Embryonic facial prominence (tissue), 1 donor: ENCODE results near the gene UQCRC1.

Experiments
- DNase-seq: peaks from one replicate; pipeline ENCODE4 v3.0.0-alpha.2; 2016; ENCODE audit errors: extremely low spot score

Gene UQCRC1

GRCh38 chr3:48633743-48634142, 24.3 kb upstream of the UQCRC1 start:
- no peak for DNase-seq

DNA sequence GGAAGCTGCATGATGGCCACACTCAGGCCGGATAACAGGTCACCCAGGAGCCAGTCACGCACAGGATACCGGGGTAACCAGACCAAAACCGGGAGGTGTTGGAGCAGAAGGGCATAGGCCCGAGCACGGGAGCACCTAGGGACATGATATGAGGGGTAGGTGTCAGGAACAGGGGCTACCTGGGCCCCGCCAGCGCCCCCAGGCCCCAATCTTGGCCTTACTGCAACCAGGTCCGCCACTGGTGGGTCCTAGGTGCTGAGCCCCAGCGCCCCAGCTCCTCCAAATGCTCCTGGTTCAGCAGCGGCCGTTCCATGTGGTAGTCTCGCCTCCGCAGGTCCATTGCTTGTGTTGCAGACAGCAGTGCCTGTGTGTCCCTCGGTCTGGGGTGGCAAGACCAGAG, 23.8 kb upstream of the UQCRC1 start:
- DNase-seq, result no peak

- DNase-seq, result no peak
These were observed 22.3 kb upstream of the UQCRC1 start for GRCh38 chr3:48631516-48632448.

DNA sequence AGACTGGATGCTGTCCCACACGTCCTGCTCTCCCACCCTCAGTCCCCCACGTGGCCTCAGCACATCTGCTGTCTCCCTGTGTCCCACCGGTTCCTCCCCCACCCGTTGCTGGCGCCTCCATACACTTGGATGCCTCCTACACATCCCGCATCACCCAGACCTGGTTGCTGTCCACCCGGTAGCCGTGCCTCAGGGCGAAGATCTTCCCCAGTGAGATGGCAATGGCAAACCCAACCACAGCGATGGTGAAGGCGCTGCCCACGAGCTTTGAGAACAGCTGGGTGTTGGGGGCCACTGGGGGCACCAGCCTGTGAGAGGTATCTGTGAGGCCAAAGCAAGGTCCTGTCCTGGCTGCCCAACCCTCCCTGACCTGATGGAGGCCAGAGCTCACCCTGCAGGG, 21.4 kb upstream of the UQCRC1 start:
- no peak for DNase-seq

DNA sequence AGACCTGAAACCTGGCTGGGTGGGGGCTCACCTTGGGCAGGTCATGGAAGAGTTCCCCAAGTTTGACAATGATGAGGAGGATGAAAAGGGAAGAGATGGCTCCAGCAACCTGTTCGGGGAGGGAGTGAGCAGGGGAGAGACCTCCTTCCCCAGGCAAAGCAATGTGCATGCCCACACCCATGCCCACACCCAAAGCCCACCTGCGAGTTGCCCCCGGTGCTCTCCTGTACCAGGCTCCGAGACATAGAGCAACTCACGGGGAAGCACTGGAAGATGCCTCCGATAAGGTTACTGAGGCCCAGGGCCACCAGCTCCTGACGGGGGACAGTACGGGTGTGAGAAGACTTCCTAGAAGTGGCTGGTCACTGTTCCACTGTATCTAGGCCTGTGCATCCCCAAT, 21.0 kb upstream of the UQCRC1 start:
- no peak for DNase-seq

DNA sequence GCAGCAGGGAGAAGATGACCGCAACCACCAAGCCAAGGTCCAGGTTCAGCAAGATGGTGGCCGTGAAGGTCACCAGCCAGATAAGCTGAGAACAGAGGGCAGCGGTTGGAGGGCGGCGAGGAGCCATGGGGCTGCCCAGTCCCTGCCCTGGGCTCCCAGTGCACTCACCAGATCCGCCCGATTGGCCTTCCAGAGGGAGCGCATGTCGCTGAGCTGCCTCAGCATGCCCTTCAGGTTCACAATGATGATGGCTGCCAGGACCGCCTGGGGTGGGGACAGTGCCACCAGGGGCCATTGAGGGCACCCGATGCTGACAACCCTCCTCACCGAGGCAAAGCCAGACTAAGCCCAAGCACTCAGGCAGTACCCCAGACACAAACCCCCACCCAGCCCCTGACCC, 20.4 kb upstream of the UQCRC1 start:
- no peak for DNase-seq

DNA sequence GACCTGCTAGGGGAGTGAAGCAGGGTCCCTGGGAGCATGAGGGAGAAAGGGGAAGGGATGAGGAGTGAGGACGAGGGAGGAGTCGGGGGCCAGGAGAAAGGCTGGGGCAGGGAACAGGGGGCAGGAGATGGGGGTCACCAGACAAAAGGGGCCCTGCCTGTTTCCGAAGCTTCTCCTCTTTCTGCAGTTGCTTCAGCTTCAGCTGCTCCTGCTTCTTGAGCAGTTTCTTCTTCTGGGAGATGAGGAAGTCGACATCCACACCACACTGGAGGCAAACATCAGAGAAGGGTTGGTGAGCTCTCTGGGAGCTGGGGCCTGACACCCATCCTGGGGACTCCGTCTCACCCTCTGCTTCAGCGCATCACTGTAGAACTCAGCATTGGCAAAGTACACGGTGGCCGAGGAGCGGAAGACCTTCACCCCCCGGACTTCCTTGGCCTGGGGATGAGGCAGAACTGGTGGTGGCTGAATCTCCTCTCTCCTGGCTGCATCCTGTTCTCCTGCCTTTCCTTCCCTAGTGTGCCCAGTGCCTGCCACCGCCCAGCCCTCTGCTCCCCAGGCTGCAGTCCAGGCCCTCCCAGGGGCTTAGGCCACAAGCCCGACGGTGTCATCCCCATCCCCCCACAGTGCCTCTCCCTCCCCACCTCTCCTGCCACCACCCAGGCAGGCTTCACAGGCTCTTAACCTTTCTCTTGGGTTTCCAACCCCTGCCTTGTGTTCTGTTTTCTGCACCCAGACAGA, 19.0 kb upstream of the UQCRC1 start:
- no peak for DNase-seq

GRCh38 chr3:48625600-48625999, 16.2 kb upstream of the UQCRC1 start:
- DNase-seq, result no peak

GRCh38 chr3:48624767-48625166, 15.3 kb upstream of the UQCRC1 start:
- DNase-seq, result no peak

DNA sequence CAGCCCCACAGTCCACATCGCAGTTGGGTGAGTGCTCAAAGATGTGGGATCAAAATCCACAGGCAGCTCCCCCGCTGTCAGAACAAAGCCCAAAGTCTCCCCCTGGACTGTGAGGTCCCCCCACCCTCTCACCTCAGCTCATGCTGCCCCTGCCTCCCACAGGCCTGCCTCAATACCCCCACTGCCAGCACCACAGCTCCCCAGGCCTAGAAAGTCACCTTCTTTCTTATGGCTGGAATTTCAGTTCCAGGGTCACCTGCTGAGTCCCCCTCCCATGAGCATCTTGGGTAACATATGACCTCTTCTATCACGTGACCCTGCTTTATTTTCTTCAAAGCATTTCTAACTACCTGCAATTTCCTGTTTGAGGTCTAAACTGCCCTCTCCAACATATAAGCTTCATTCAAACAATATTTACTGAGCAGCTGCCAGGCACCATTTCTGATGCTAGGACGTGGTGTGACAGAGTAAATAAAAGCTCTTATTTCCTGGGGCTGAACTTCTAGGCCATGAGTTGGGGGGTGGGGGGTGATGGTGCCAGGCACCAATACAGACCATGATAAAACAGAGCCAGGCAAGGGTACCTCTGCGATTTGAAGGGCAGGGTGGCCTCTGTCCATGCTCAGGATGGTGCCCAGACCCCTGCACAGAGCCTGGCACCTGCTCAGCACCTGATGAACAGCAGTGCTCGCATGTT, 14.6 kb upstream of the UQCRC1 start:
- no peak for DNase-seq

- DNase-seq, result no peak
These were observed 12.0 kb upstream of the UQCRC1 start, which contains the start of gene TMEM89 for GRCh38 chr3:48621461-48621869. Gene TMEM89, minus strand, starts transcription at chr3:48621769. Its CDS starts 13 bp downstream, at chr3:48621756.

DNA sequence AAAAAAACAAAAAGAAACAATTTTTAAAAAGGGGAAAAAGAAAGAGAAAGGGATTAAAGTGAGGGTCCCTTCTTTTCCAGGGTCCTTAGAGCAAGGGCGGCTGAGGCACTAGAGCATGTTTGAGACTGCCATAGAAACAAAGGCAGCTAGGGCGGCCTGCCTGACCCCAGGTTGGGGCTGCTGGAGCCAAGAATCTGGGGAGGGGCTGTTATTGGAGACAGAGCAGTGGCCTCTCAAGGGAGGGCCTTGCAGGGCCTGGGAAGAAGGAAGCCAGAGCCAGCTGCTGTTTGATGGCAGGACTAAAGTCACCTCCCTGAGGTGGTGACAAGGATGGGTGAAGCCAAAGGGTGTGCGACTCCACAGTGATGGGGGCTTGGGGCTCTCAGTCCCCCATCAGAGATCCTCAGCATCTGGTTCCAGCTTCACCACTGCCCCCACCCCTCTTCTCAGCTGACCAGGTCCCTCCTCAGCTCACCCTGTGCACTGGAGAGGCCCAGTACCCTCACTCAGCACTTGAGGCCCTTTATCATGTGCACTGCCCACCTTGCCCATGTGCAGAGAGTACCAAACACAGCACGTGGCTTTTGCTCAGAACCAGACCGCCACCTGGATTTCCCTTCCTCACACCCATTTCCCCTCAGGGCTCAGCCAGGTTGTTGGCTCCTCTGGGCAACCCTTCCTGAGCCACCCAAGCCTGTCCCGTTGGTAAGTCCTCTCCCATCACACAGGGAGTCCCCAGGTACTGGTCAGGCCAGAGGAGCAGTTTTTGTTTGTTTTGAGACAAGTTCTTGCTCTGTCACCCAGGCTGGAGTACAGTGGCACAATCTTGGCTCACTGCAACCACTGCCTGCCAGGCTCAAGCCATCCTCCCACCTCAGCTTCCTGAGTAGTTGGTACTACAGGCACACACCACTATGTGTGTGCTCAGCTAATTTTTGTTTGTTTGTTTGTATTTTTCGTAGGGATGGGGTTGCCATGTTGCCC, 10.4 kb upstream of the UQCRC1 start:
- DNase-seq, result no peak

- no peak for DNase-seq
These were observed 8.1 kb upstream of the UQCRC1 start for GRCh38 chr3:48617559-48617958.

GRCh38 chr3:48614044-48614443, 4.6 kb upstream of the UQCRC1 start:
- no peak for DNase-seq

- no peak for DNase-seq
These were observed 2.9 kb upstream of the UQCRC1 start for GRCh38 chr3:48612309-48612708.

- no peak for DNase-seq
These were observed 1.9 kb downstream of the UQCRC1 start for GRCh38 chr3:48607519-48607918.

GRCh38 chr3:48601622-48601994, 7.8 kb downstream of the UQCRC1 start:
- DNase-seq, result no peak

- no peak for DNase-seq
These were observed 8.5 kb downstream of the UQCRC1 start for GRCh38 chr3:48600711-48601621.

DNA sequence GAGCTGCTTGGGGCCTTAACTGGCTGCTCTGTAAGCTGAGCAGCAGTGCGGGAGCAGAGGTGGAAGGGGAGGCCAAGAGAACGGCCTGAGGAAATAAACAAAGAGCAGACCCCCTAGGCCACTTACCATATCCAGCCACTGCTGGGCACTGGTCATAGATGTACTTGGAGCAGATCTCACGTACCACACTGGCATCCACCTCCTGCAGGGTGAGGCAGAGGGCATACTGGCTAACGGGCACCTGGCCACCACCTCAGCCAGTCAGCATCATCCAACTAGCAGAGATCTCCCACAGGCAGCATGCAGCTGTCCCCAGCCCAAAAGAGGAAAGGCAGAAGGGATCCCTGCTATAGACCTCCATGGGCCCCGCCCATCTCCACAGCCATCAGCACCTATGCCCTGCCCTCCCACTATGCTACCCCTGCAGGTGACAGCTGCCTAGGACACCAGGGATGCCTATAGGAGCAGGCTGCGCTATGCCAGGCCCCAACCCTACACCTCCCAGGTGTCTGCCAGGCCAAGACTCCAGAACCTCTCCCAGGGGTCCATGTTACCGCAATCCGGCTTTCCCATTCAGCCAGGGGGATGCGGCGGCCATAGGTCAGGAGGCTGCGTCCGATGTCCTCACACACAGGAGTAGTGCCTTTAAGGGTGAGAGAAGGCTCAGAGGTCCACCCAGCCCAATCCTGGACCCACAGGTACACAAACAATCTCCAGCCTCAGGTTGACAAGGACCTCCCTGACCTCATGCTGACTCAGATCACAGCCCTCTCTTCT, 9.7 kb downstream of the UQCRC1 start:
- no peak for DNase-seq
